Fibroblast of the aortic adventitia (primary cell): ENCODE results near the gene ZNRF3. TPM values are rescaled to one million over a fixed set of nuclear protein-coding genes. Genes with fewer than 3 reads are reported as not detected.

ENCODE experiments used
- DNase-seq: peaks from one replicate; pipeline ENCODE4 v3.0.0-alpha.2; 2010; ENCODE audit warnings: low read depth
- H3K4me3 ChIP-seq: 2 replicates; pipeline ENCODE4 v1.5.1; 2011; ENCODE audit warnings: low read depth, mild to moderate bottlenecking, control low read depth, low read length, moderate library complexity
- total RNA-seq: library from RNA; depleted of rRNA; stranded (reverse); fragments of >200 nt; gene quantifications from 2 replicates; pipeline ENCODE4 v1.2.3, GENCODE V29; 2012; ENCODE audit warnings: low replicate concordance
- TF ChIP-seq, protein P1 (sequence below): IDR thresholded peaks from 2 replicates; pipeline ENCODE4 v1.5.1; 2011; ENCODE audit warnings: mild to moderate bottlenecking, low read length, control low read depth, inconsistent platforms; ENCODE audit not compliant: insufficient read depth

The ZNRF3 gene
- total RNA-seq, 1 donor = 4.4 TPM

- DNase-seq = peak; percentile 39
- no peak overlapping the region for H3K4me3 ChIP-seq
- TF ChIP-seq, protein P1, sequence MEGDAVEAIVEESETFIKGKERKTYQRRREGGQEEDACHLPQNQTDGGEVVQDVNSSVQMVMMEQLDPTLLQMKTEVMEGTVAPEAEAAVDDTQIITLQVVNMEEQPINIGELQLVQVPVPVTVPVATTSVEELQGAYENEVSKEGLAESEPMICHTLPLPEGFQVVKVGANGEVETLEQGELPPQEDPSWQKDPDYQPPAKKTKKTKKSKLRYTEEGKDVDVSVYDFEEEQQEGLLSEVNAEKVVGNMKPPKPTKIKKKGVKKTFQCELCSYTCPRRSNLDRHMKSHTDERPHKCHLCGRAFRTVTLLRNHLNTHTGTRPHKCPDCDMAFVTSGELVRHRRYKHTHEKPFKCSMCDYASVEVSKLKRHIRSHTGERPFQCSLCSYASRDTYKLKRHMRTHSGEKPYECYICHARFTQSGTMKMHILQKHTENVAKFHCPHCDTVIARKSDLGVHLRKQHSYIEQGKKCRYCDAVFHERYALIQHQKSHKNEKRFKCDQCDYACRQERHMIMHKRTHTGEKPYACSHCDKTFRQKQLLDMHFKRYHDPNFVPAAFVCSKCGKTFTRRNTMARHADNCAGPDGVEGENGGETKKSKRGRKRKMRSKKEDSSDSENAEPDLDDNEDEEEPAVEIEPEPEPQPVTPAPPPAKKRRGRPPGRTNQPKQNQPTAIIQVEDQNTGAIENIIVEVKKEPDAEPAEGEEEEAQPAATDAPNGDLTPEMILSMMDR = no peak
Observed at GRCh38 chr22:28958611-28959010, 75.2 kb downstream of the ZNRF3 start.

DNA sequence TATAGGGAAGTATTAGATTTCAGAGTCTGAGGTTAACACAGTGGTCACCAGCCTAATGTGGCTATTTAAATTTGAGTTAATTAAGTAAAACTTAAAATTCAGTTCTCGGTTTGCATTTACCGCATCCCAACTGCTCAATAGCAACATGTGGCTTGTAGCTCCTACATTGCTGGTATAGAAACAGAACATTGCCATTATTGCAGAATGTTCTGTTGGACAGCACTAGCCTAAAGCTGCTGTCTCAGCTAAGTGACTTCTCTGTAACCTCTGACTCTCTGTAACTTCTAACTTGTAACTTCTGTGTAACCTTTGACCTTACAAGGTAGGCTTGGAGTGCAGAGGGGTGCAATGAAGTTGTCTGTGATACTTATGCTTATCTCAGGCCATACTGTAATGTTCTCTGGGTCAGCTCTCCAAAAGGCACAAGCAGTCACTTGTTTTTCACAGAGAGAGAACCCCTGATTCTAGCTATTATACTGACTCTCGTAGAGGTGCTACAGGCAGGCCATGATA is 78.7 kb downstream of the ZNRF3 start:
- H3K4me3 ChIP-seq = no peak overlapping the region
- DNase-seq = no peak
- TF ChIP-seq, protein P1 = no peak

- TF ChIP-seq, protein P1 = no peak
- no peak overlapping the region for H3K4me3 ChIP-seq
- DNase-seq = no peak
Observed at GRCh38 chr22:28963362-28963761, 80.0 kb downstream of the ZNRF3 start.

GRCh38 chr22:28967163-28967665 is 83.8 kb downstream of the ZNRF3 start:
- TF ChIP-seq, protein P1 = no peak
- H3K4me3 ChIP-seq = no peak overlapping the region
- DNase-seq = no peak

GRCh38 chr22:28967969-28968368 is 84.6 kb downstream of the ZNRF3 start:
- no peak for DNase-seq
- TF ChIP-seq, protein P1 = no peak
- H3K4me3 ChIP-seq = no peak overlapping the region

- no peak for DNase-seq
- no peak overlapping the region for H3K4me3 ChIP-seq
- TF ChIP-seq, protein P1 = no peak
Observed at GRCh38 chr22:28969401-28970168, 86.2 kb downstream of the ZNRF3 start.

- DNase-seq = no peak
- TF ChIP-seq, protein P1 = no peak
- H3K4me3 ChIP-seq = no peak overlapping the region
Observed at GRCh38 chr22:28973352-28973751, 90.0 kb downstream of the ZNRF3 start.
